PFSK-1 (cell line): Measurements from ENCODE around the gene BTBD8.

ENCODE experiments used
- FOXP2 ChIP-seq: optimal IDR thresholded peaks from 2 replicates; pipeline ENCODE3; 2011; ENCODE audit warnings: borderline replicate concordance, control low read depth, inconsistent platforms; ENCODE audit not compliant: insufficient read depth; ENCODE audit errors: extremely low read length, extremely low read depth
- POLR2AphosphoS5 ChIP-seq: IDR thresholded peaks from 2 replicates; pipeline ENCODE4 v1.6.1; 2012; ENCODE audit warnings: low read depth, mild to moderate bottlenecking, control low read depth, low read length, moderate library complexity
- SIN3A ChIP-seq: IDR thresholded peaks from 2 replicates; pipeline ENCODE4 v1.6.1; 2012; ENCODE audit warnings: mild to moderate bottlenecking, low read length, moderate library complexity, borderline replicate concordance; ENCODE audit not compliant: insufficient read depth
- TAF1 ChIP-seq: IDR thresholded peaks from 2 replicates; pipeline ENCODE4 v1.6.1; 2012; ENCODE audit warnings: low read length, control low read depth, borderline replicate concordance; ENCODE audit not compliant: insufficient read depth
- TF ChIP-seq, protein P1 (sequence below), 2 experiments: IDR thresholded peaks; 2 replicates each; pipeline versions ENCODE4 v1.6.1 to v1.8.0; 2011 to 2012; ENCODE audit warnings: low read depth in 2 of 2, low read length in 2 of 2, control low read depth in 1 of 2, inconsistent platforms in 1 of 2, mild to moderate bottlenecking in 1 of 2, moderate library complexity in 1 of 2; ENCODE audit not compliant: insufficient read depth in 1 of 2

Gene BTBD8

DNA sequence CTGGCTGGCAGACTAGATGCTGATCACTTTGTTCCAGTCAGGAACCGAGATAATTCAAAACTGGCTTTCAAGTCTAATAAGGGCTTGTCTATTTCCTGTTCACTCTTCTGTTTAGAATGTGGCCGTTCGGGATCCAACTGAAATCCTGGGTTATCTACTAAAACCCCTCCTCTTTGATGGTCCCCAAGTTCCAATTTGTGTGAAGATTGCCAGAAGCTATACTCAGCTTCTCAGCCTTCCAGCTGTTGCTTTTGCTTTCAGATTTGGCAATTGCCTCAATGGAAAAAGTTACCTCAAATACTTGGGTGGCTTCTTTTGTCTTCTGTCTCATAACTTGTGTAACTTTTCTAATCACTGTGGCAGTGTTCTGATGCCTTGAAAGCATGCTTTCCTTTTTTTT, 43.7 kb downstream of the BTBD8 start:
- TF ChIP-seq, protein P1, sequence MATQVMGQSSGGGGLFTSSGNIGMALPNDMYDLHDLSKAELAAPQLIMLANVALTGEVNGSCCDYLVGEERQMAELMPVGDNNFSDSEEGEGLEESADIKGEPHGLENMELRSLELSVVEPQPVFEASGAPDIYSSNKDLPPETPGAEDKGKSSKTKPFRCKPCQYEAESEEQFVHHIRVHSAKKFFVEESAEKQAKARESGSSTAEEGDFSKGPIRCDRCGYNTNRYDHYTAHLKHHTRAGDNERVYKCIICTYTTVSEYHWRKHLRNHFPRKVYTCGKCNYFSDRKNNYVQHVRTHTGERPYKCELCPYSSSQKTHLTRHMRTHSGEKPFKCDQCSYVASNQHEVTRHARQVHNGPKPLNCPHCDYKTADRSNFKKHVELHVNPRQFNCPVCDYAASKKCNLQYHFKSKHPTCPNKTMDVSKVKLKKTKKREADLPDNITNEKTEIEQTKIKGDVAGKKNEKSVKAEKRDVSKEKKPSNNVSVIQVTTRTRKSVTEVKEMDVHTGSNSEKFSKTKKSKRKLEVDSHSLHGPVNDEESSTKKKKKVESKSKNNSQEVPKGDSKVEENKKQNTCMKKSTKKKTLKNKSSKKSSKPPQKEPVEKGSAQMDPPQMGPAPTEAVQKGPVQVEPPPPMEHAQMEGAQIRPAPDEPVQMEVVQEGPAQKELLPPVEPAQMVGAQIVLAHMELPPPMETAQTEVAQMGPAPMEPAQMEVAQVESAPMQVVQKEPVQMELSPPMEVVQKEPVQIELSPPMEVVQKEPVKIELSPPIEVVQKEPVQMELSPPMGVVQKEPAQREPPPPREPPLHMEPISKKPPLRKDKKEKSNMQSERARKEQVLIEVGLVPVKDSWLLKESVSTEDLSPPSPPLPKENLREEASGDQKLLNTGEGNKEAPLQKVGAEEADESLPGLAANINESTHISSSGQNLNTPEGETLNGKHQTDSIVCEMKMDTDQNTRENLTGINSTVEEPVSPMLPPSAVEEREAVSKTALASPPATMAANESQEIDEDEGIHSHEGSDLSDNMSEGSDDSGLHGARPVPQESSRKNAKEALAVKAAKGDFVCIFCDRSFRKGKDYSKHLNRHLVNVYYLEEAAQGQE (IDR thresholded peaks at IDR 0.05; ENCODE audit: insufficient read depth in 1 of 2, low read depth in 2 of 2, low read length in 2 of 2), result no peak
- TF ChIP-seq SIN3A, result no peak
- no peak for TF ChIP-seq POLR2AphosphoS5
- no peak for TF ChIP-seq FOXP2
- TF ChIP-seq TAF1, result no peak

DNA sequence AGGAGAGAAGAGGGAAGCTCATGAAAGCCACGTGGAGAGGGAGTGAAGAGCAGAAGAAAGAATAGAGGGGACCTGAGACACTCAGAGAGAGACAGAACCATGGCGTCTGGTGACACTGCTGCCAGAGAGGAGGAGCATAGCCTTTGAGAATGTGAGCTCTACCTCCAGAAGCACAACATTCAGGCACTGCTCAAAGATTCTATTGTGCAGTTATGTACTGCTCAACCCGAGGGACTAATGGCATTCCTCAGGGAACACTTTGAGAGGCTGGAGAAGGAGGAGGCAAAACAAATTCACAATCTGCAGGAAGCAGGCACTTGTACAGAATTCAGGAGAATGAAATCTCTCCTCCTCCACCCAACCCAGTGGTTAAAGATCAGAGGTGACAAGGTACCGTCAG, 45.1 kb downstream of the BTBD8 start:
- no peak for TF ChIP-seq FOXP2
- no peak for TF ChIP-seq SIN3A
- TF ChIP-seq, protein P1 (IDR thresholded peaks at IDR 0.05; ENCODE audit: insufficient read depth in 1 of 2, low read depth in 2 of 2, low read length in 2 of 2), result no peak
- no peak for TF ChIP-seq TAF1
- TF ChIP-seq POLR2AphosphoS5, result no peak

DNA sequence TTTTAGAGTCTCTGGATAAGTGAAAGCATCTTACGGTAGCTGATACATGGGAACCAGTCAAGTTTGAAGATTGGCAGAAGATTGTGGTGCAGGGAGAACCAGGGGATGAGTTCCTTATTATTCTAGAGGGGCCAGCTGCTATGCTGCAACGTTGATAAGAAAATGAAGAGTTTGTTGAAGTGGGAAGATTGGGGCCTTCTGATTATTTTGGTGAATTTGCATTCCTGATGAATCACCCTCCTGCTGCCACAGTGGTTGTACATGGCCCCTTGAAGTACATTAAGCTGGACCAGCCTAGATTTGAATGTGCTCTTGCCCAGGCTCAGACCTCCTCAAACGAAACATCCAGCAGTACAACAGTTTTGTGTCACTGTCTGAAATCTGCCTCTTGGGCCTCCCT, 45.9 kb downstream of the BTBD8 start:
- TF ChIP-seq, protein P1 (IDR thresholded peaks at IDR 0.05; ENCODE audit: insufficient read depth in 1 of 2, low read depth in 2 of 2, low read length in 2 of 2), result no peak
- TF ChIP-seq SIN3A (no peak), FOXP2 (no peak), TAF1 (no peak), POLR2AphosphoS5 (no peak)

DNA sequence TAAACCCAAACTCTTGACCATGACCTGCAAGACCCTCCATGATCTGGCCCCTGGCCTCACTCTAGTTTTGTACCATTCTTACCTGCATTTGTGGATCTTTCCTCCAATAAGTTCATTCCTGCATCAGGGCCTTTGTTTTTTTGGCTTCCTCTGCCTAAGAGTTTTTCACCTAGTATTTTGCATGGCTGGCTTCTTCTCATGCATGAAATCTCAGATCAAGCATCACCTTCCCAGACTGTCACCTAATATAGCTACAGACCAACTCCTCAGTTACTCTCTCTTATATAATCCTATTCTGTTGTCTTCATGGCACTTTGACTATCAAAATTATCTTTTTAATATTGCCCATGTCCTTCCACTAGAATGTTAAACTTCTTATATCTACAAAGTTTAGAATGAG, 54.2 kb downstream of the BTBD8 start:
- TF ChIP-seq SIN3A (no peak), POLR2AphosphoS5 (no peak), TAF1 (no peak)

DNA sequence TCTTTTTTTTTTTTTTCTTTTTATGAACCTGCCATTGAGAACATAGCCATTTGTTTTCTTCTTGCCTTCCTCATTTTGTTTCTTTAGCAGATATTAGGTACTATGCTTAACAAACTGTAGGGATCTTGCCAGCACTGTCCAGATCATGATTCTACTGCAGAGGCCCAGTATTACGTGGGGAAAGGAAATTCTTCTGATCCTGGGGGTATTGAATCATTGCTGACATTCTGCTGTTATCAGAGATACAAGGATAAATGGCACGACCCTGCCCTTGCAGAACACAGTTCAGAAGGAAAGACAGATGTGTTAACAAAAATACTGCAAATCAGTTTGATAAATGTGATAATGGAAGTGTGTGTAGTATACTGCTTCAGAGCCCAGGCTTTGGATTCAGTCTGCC, 56.2 kb downstream of the BTBD8 start:
- no peak for TF ChIP-seq FOXP2

DNA sequence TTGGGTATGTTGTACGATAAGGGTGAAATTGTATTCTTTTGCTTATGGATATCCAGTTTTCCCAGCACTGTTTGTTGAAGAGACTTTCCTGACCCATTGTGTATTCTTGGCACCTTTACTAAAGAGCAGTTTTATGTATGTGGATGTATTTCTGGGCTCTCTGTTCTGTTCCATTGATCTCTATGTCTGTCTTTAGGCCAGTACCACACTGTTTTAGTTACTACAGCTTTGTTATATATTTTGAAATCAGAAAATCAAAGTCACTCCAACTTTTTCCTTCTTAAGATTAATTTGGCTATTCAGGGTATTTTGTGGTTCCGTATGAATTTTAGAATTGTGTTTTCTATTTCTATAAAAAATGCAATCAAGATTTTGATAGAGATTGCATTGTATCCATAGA, 74.8 kb downstream of the BTBD8 start:
- TF ChIP-seq TAF1 (no peak), FOXP2 (no peak), POLR2AphosphoS5 (no peak), SIN3A (no peak)
- TF ChIP-seq, protein P1 (IDR thresholded peaks at IDR 0.05; ENCODE audit: insufficient read depth in 1 of 2, low read depth in 2 of 2, low read length in 2 of 2), result no peak
